Stimulated activated CD4-positive, alpha-beta T cell treated with anti-CD3 and anti-CD28 coated beads, TNF-alpha, amount 100 ng/mL, for 24 hours (primary cell): Measurements from ENCODE around the gene AUTS2.

Experiments used
- DNase-seq, 3 experiments: peaks; one replicate each; pipeline ENCODE4 v3.0.0-alpha.2; 2020; ENCODE audit warnings: low read depth in 3 of 3

Gene AUTS2

DNA sequence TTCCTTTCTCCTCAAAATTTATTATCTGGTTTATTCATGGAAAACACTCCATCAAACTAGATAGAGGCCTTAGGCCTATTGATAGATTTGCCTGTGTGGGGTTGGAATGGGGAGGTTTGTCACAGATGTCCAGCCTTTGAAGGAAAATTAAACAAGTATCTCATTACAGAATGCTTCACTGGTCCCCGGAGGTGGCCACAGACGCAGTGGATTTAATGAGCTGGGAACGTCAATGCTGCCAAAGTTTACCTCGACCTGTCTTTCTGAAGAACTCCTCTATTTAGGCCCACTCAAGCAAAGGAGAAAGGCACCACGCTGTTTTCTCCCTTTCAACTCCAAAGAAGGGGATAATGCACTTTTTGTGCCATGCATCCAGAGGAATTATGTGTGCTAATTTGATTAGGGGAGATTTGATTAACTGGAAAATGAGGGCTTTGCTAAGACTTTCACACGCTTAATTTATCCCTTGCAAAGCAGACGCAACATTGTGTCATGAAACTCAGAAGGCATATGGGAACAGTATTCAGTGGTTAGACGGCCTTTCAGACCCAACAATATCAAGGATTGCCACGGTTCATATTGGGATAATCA, 974.9 kb downstream of the AUTS2 start:
- no peak for DNase-seq

GRCh38 chr7:70573696-70574095, 975.4 kb downstream of the AUTS2 start:
- DNase-seq = no peak

GRCh38 chr7:70574314-70574834, 976.1 kb downstream of the AUTS2 start:
- no peak for DNase-seq

DNA sequence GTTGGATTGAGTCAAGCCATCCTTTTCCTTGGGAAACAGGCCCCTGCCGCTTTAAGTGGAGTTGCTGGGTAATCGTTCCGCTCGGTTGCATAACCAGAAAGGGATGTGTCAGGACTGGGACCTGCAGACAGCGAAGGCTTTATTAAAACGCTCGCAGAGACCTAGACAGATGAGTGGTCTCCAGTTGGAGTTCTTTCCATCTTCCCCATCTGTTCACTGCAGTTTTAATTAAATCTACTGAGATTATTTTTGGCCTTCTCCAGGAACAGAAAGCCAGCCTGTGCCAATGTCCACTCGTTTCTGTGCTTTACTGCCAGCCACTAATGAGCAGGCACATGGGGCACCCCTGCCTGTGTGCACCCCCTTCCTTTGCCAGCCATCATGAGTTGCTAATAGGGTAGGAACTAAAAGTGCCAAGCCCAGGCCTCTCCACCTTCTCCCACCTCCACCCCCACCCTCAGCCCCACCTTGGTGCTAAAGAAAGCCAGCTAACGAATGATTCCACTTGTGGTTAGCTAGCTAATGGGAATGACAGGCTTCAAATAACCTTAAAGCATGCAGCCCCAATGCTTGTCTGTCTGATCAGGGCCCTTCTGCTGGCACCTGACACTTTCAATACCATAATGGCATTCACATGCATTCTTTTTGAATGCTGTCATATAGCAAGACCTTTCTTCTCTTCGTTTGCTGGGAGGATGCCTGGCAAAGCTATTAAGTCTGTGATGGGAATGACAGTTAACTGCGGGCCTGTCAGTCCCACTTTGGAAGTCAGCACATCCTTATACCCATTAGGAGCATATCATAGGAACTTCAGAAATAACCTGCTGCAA, 976.9 kb downstream of the AUTS2 start:
- DNase-seq = no peak

DNA sequence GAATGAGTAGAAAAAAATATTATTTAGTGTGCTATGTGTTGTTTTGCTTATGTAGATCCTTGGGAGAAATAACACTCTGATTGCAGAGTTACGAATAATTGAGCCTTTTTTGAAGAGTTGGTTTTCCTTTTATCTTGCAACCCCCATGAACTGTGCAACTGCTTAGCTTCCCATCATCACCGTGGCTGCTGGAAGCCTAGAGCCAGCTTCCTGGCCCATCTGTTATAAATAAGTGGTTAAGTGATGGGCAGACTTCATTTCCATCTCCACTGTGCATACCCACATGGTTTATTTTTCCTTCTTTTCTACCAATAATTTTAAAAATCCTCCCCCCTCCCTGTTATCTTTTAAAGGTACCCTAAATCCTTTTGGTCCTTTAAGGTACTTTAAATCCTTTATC, 978.8 kb downstream of the AUTS2 start:
- DNase-seq = no peak

DNA sequence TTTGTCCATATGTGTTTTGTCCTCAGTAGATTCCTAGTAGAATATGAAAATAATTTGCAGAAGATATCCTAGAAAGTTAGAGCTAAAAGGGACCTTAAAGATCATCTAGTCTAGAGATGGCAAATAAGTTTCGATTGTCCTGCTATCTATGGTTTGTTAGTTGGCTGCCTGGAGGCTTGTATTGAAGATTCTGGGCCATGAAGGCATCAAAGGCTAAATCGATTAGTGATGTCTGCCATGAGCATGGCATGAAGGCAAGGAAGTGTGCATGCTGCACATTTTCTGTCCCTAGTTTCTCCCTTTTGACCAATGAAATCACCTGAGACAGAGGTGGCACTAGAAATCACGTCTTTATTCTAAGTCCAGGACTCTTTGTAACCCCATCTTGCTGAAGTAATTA, 979.9 kb downstream of the AUTS2 start:
- no peak for DNase-seq

GRCh38 chr7:70579397-70580097, 981.3 kb downstream of the AUTS2 start:
- DNase-seq = no peak

GRCh38 chr7:70580161-70580560, 981.9 kb downstream of the AUTS2 start:
- DNase-seq = no peak

GRCh38 chr7:70582927-70583895, 984.9 kb downstream of the AUTS2 start:
- DNase-seq = no peak

DNA sequence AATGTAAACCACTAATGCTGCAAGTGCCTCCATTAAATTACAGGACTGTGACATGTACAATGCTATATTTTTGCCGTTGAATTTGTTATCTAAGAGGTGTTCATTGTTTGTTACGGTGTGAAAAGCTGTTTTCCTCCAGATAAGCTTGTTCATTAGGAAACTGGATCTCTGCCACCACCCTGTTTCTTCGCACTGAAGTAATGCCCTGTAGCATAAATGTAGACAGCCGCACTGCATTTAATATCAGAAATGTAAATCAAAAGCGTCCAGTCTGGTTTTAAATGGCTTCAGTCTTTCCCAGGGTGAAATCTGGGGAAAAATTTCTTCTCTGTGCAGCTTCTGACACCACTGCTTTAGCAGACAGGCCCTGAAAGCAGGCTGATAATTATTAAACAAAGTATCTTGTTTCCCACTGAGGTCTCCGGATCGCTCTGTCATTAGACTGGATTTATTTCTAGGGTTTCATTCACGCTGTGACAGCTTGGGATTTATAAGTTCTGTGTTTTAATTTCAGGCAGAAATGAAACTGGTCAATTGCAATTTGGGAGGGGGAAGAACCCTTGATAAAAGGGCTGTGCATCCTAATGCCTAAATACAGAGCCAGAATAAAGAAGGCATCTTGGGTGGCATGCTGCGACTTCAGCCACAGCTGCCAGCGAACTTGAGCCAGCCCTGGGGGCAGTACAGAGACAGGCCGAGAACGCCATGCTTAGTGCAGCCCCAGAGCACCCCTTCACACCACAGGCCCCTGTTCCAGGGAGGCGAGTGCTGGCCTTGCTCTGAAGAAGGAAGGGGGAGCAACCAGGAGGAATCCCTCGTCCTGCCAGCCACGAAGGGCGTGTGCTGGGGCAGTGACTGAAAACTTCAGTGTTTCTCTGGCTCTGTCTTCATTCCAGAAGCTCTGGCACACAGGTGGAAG, 985.9 kb downstream of the AUTS2 start:
- no peak for DNase-seq

DNA sequence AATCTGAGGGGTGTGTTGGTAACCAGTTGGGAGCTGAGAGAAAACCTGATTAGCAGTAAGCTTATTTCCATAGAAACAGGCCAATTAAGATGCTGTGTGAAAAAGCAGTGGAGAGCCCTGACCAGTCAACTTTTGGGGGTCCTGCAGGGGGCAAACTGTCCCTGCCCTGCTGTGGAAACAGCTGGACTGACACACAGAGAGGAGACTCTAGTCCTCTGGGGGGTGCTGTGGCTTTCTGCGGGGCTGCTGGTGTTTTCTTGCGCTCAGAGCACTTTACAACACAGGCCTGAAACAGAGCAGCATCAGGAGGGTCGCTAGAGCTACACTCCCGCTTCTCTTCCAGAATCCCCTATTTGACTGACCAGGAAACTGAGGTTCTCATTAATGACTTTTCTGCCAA, 986.8 kb downstream of the AUTS2 start:
- DNase-seq = no peak

GRCh38 chr7:70586822-70587221, 988.5 kb downstream of the AUTS2 start:
- DNase-seq = no peak

DNA sequence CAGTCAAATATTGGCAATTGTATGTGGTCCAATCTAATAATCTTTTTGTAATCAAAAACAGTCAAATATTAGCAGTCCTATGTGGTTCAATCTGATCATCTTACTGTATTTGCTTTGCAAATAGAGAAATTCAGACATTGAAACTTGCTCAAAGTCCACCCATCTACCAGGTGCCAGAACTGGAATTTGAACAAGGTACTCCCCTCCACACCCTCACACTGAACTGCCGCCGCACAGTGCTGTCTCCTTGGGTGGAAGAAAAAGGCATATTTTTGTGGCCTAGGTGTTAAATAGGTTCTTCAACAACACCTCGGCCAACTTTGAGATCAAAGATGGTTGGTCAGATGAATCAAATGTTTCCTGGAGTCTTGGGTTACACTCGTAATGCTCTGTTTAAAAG, 989.5 kb downstream of the AUTS2 start:
- DNase-seq = no peak

GRCh38 chr7:70588191-70588921, 990.1 kb downstream of the AUTS2 start:
- no peak for DNase-seq

- no peak for DNase-seq
Measured at GRCh38 chr7:70589010-70589409, 990.7 kb downstream of the AUTS2 start.

GRCh38 chr7:70589590-70589989, 991.3 kb downstream of the AUTS2 start:
- DNase-seq = no peak

DNA sequence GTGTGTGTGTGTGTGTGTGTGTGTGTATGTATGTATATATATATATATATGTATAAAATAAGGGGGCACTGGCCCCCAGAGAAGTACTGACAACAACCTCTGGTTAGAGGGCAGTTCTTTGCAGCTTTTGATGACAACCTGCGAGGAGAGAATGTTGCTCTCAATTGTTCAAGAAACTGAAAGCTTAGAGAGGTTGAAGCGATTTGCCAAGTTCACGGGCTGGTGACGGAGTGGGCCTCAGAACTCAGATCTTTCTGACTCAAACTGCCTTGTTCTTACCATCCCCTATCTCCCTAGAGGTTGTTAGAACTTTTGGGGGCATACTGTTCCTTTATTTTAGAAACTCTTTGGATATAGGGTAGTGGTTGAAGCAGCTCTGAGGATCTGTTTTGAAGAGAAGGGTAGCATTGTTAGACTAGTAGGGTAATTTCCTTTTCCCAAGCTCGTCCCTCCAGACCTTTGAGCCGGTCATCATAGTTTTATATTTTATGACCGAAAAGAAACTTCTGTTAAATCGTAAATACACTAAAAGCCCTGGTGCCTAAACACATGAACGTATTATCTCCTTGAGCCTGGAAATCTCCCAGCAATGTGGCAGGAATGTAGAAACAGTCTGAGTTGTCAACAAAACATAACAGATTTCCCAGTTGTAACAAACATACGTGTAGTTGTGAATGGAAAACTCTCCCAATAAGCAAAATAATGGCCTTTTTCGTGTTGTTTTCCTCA, 992.0 kb downstream of the AUTS2 start:
- no peak for DNase-seq

DNA sequence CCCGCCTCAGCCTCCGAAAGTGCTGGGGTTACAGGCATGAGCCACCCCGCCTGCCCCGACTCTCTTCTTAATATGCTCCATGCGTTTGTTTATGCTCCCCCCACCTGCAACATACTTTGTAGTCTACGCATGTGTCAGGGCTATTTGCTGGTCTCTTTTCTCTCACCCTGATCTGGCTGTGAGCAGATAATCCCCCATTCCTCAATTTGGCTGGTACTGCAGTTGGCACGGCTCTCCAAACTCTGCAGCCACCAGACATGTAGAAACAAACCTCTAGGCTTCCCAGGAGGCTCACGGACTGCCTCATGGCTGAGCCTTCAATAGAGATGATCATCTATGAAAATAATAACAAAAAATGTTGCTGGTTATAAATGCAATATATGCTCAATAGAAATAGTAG, 993.4 kb downstream of the AUTS2 start:
- no peak for DNase-seq

DNA sequence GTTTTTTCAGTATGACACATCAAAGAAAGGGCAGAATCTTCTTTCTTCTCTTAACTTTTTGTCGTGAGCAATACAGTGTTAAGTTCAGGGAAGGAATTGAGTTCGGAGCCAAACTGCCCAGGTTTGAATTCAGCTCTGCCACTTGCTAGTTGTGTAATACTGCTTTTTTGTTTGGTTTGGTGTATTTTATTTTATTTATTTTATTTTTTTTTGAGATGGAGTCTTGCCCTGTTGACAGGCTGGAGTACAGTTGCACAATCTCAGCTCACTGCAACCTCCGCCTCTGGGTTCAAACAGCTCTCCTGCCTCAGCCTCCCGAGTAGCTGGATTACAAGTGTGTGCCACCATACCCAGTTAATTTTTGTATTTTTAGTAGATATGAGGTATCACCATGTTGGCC, 993.9 kb downstream of the AUTS2 start:
- DNase-seq = no peak
